HL-60 (cell line): ENCODE data around the gene SAG.

Source experiments
- DNase-seq, 2 experiments: peaks; one replicate each; pipeline ENCODE4 v3.0.0-alpha.2; 2010 to 2020; ENCODE audit warnings: low read depth in 1 of 2, low spot score in 1 of 2
- H3K27ac ChIP-seq: fragments of 250-450 bp; sonication (Bioruptor Pico); replicated peaks from 2 replicates; pipeline ENCODE4 v1.5.1; 2020; ENCODE audit warnings: mild to moderate bottlenecking, moderate library complexity
- H3K27me3 ChIP-seq: fragments of 250-450 bp; sonication (Bioruptor Pico); 2 replicates; pipeline ENCODE4 v1.5.1; 2021; ENCODE audit warnings: mild to moderate bottlenecking, moderate library complexity; ENCODE audit not compliant: insufficient read depth, poor library complexity, severe bottlenecking
- H3K4me3 ChIP-seq: replicated peaks from 2 replicates; pipeline ENCODE4 v1.5.1; 2011; ENCODE audit warnings: mild to moderate bottlenecking, control low read depth, low read length; ENCODE audit not compliant: insufficient read depth
- GABPA ChIP-seq: IDR thresholded peaks from 2 replicates; pipeline ENCODE4 v1.6.1; 2012; ENCODE audit warnings: low read depth
- POLR2AphosphoS5 ChIP-seq: IDR thresholded peaks from 2 replicates; pipeline ENCODE4 v1.6.1; 2012; ENCODE audit warnings: low read depth
- SPI1 ChIP-seq: IDR thresholded peaks from 2 replicates; pipeline ENCODE4 v1.6.1; 2012; ENCODE audit warnings: low read depth, mild to moderate bottlenecking, borderline replicate concordance
- TF ChIP-seq, protein P1 (sequence below): IDR thresholded peaks from 2 replicates; pipeline ENCODE4 v1.6.1; 2012; ENCODE audit warnings: low read depth; ENCODE audit not compliant: insufficient replicate concordance
- TF ChIP-seq, protein P2 (sequence below): IDR thresholded peaks from one replicate; pipeline ENCODE4 v1.5.1; 2011; ENCODE audit warnings: low read length, control low read depth, inconsistent platforms; ENCODE audit not compliant: insufficient read depth

Gene SAG

DNA sequence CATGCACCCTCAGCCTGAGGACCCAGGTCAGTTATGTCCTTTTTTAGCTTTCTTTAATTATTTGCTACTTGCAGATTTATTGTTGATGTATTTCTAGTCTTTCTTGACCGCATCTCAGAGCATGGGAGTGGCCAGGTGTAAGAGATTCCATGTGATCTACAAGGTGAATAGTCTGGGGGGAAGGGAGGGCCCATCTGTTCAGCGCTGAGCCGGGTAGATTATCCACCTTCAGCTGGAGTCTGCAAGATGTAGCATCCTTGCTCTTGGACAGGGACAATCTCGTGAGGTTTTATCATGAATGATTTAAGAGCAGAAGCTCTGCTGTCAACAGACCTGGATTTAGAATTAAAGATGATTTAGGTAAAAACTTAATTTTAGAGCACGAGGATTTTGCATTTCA, 34.7 kb downstream of the SAG start:
- no peak for DNase-seq
- no peak for TF ChIP-seq GABPA
- TF ChIP-seq SPI1: no peak
- TF ChIP-seq, protein P1, sequence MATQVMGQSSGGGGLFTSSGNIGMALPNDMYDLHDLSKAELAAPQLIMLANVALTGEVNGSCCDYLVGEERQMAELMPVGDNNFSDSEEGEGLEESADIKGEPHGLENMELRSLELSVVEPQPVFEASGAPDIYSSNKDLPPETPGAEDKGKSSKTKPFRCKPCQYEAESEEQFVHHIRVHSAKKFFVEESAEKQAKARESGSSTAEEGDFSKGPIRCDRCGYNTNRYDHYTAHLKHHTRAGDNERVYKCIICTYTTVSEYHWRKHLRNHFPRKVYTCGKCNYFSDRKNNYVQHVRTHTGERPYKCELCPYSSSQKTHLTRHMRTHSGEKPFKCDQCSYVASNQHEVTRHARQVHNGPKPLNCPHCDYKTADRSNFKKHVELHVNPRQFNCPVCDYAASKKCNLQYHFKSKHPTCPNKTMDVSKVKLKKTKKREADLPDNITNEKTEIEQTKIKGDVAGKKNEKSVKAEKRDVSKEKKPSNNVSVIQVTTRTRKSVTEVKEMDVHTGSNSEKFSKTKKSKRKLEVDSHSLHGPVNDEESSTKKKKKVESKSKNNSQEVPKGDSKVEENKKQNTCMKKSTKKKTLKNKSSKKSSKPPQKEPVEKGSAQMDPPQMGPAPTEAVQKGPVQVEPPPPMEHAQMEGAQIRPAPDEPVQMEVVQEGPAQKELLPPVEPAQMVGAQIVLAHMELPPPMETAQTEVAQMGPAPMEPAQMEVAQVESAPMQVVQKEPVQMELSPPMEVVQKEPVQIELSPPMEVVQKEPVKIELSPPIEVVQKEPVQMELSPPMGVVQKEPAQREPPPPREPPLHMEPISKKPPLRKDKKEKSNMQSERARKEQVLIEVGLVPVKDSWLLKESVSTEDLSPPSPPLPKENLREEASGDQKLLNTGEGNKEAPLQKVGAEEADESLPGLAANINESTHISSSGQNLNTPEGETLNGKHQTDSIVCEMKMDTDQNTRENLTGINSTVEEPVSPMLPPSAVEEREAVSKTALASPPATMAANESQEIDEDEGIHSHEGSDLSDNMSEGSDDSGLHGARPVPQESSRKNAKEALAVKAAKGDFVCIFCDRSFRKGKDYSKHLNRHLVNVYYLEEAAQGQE: no peak
- TF ChIP-seq, protein P2, sequence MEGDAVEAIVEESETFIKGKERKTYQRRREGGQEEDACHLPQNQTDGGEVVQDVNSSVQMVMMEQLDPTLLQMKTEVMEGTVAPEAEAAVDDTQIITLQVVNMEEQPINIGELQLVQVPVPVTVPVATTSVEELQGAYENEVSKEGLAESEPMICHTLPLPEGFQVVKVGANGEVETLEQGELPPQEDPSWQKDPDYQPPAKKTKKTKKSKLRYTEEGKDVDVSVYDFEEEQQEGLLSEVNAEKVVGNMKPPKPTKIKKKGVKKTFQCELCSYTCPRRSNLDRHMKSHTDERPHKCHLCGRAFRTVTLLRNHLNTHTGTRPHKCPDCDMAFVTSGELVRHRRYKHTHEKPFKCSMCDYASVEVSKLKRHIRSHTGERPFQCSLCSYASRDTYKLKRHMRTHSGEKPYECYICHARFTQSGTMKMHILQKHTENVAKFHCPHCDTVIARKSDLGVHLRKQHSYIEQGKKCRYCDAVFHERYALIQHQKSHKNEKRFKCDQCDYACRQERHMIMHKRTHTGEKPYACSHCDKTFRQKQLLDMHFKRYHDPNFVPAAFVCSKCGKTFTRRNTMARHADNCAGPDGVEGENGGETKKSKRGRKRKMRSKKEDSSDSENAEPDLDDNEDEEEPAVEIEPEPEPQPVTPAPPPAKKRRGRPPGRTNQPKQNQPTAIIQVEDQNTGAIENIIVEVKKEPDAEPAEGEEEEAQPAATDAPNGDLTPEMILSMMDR: no peak
- no peak for TF ChIP-seq POLR2AphosphoS5
- H3K27me3 ChIP-seq: no peaks in the 10 kb centered on the region
- H3K27ac ChIP-seq: no peak overlapping the region
- H3K4me3 ChIP-seq: no peak overlapping the region

DNA sequence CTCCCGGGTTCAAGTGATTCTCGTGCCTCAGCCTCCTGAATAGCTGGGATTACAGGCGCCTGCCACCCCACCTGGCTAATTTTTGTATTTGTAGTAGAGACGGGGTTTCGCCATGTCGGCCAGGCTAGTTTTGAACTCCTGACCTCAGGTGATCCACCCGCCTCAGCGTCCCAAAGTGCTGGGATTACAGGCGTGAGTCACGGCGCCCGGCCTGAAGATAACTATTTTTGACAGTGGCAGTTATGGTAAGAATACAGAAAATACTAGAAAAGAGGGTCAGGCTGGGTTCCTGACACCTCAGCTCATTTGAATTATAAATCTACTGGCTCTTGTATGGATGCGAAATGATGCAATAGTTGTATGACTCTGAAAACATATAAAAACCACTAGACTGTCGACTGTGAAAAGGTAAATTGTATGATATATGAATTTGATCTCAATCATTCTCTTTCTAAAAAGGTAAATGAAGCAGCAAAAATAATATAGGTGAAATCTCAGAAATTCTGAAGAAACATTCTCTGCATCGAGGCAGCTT, 35.6 kb downstream of the SAG start:
- no peak overlapping the region for H3K4me3 ChIP-seq
- no peak for DNase-seq
- H3K27ac ChIP-seq: no peak overlapping the region
- no peak for TF ChIP-seq GABPA
- H3K27me3 ChIP-seq: no peaks in the 10 kb centered on the region

DNA sequence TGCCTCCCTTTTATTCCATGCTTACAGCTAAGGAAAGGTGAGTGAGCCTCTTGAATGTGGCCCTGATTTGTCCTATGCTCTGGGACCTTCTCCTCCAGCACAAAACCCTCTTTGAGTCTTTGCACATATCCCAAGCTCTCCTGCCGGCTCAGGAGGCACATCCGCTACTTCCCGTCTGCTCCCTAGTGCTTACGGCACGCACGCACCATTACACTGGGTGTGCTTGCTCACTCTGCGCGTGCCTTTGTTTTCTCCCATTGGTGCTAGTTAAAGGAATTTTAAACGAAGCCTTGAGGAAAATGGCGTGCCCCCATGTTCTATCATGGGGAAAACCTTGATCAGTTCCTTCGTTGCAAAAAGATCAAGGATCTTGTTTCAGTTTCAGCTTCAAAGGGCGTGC, 38.8 kb downstream of the SAG start:
- Histone ChIP-seq H3K27me3 (no peaks in the 10 kb centered on the region), H3K27ac (no peak overlapping the region), H3K4me3 (no peak overlapping the region)
- no peak for DNase-seq
- TF ChIP-seq SPI1 (no peak), POLR2AphosphoS5 (no peak), GABPA (no peak)
- TF ChIP-seq, protein P2: no peak
- TF ChIP-seq, protein P1: no peak

DNA sequence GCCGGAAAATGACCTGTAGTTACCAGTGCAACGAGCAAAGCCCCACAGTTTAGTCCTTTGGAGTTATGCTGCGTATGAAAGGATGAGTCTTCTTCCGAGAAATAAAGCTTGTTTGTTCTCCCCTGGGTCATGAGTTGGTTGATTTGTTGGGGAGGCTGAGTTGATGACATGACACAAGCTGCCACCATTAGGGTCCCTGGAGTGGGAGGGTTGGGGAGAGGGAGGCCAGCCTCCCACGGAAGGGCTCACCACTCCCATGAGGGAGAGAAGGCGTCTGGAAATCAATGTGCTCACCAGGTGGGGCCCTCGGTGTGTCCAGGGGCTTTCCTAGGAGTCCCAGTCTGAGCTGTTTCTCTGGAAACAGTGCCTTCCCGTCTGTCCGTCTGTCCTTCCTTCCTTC, 39.3 kb downstream of the SAG start:
- Histone ChIP-seq H3K4me3 (no peak overlapping the region), H3K27ac (no peak overlapping the region), H3K27me3 (no peaks in the 10 kb centered on the region)
- TF ChIP-seq, protein P2: no peak
- TF ChIP-seq, protein P1: no peak
- TF ChIP-seq GABPA: no peak
- TF ChIP-seq POLR2AphosphoS5: no peak
- TF ChIP-seq SPI1: no peak
- no peak for DNase-seq
